GM21515 (cell line): Measurements from ENCODE around the gene RNPS1.

ENCODE experiments used
- ATAC-seq: cut with Tn5 transposase; IDR thresholded peaks from one replicate; pipeline ENCODE4 v1.9.1; 2021; ENCODE audit not compliant: unreplicated experiment

The RNPS1 gene

DNA sequence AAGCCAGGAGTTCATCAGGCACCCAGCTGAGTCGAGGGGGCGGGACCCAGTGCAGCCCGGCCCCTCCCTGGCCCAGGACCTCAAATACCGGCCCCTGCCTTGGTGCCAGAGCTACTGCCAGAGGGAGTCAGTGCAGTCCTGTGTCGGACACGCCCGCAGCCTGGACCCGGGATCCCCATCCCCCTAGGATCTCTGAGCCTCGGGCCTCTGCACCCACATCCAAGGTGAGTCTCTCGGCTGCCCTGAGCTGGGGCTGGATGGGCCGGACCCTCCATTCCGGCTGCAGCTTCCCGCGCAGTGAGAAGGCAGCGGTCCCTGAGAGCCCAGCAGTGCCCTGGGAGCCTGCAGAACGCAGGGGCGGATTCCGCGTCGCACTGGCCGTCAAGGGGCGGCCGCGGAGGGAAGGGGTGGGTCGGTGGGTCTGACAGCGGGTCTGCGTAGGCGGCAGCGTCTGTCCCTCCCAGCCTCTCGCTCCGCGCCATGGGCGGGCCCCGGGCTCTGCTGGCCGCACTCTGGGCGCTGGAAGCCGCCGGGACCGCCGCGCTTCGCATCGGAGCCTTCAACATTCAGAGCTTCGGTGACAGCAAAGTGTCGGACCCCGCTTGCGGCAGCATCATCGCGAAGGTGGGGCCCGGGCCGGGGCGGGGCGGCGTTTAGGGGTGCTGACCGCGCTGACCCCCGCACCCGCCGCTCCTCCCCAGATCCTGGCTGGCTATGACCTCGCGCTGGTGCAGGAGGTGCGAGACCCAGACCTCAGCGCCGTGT, 31.4 kb downstream of the RNPS1 start, which contains the start of gene DNASE1L2:
TSS of gene DNASE1L2 (plus strand) at position 108 of the 765 bp plus-strand sequence. CDS start at position 481, 373 bp downstream.
- ATAC-seq = no peak

- no peak for ATAC-seq
Measured at GRCh38 chr16:2235695-2236336, 32.1 kb downstream of the RNPS1 start.

DNA sequence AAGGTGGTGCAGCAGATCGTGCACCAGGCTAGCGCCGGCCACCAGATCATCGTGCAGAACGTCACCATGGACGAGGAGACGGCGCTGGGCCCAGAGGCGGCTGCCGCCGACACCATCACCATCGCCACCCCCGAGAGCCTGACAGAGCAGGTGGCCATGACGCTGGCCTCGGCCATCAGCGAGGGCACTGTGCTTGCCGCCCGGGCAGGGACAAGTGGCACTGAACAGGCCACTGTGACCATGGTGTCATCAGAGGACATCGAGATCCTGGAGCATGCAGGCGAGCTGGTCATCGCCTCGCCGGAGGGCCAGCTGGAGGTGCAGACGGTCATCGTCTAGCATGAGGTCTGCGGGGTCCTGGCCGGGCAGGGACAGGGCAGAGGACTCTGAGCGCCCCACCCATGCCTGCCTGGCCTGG, 32.7 kb downstream of the RNPS1 start:
- ATAC-seq = no peak

DNA sequence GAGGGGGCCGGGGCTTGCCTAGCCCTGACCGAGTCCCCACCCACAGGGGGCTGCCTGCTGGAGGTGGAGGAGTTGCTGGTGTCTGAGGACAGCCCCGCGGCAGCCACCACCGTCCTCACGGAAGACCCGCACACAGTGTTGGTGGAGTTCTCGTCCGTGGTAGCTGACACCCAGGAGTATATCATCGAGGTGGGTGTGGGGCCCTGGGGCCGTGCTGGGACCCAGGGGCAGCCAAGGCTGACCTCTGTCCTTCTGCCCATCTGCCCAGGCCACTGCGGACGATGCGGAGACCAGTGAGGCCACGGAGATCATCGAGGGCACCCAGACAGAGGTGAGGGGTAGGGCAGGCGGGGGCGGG, 33.1 kb downstream of the RNPS1 start:
- ATAC-seq = no peak

DNA sequence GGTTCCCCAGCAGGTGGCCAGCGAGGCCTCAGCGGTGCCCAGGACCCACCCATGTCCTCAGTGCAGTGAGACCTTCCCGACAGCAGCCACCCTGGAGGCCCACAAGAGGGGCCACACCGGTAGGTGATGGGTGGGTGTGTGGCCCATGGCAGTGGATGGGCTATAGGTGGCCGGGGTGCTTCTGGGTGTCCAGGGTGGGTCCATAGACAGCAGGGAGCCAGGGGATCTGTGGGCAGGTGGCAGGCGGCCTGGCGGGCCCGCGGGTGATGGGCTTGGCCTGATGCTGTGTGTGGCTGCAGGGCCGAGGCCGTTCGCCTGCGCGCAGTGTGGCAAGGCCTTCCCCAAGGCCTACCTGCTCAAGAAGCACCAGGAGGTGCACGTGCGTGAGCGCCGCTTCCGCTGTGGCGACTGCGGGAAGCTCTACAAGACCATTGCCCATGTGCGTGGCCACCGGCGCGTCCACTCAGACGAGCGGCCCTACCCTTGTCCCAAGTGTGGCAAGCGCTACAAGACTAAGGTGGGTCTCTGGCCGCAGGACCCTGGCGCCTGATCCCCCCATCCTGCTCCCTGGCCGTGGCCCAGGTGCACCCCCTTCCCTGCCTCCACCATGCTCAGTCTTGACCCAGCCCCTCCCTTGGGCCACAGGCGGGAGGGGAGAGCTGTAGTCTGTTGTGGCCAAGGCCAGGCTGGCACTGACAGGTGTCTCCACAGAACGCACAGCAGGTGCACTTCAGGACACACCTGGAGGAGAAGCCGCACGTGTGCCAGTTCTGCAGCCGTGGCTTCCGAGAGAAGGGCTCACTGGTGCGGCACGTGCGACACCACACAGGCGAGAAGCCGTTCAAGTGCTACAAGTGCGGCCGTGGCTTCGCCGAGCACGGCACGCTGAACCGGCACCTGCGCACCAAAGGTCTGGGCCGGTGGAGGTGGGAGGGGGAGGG, 33.8 kb downstream of the RNPS1 start:
- no peak for ATAC-seq

- ATAC-seq = no peak
Measured at GRCh38 chr16:2233046-2233775, 34.7 kb downstream of the RNPS1 start.

GRCh38 chr16:2232094-2232990, 35.6 kb downstream of the RNPS1 start:
- ATAC-seq = no peak

- ATAC-seq = no peak
Measured at GRCh38 chr16:2231016-2231931, 36.7 kb downstream of the RNPS1 start.

- ATAC-seq = no peak
Measured at GRCh38 chr16:2230376-2230775, 37.5 kb downstream of the RNPS1 start.

GRCh38 chr16:2229632-2230250, 38.2 kb downstream of the RNPS1 start:
- no peak for ATAC-seq

GRCh38 chr16:2229091-2229490, 38.8 kb downstream of the RNPS1 start:
- ATAC-seq = no peak

DNA sequence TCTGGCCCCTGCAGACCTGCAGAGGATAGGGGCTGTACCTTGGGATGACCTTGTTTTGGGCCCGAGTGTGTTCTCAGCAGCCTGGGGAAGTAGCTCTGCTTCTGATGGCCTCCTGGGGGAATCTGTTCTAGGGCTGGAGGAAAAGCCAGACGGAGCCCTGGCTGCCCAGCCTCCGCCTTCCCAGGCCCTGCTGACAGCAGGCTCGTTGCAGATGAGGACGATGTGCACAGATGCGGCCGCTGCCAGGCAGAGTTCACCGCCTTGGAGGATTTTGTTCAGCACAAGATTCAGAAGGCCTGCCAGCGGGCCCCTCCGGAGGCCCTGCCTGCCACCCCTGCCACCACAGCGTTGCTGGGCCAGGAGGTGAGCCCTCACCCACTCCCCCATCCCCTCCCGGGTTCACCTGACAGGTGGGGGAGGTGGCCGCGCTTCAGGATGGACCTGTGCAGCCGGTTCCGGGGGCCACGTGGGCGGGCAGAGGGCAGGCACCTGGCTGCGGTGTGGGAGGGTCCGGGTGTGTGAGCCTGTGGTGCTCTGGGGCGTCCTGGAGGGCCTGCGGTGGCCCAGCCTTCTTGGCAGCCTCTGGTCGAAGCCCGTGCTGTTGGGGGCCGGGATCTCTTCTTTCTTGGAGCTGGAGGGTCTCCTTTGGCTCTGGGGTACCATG, 39.6 kb downstream of the RNPS1 start:
- no peak for ATAC-seq

GRCh38 chr16:2226918-2227317, 41.0 kb downstream of the RNPS1 start:
- no peak for ATAC-seq

GRCh38 chr16:2226245-2226793, 41.6 kb downstream of the RNPS1 start:
- ATAC-seq = no peak

GRCh38 chr16:2223942-2224486, 43.9 kb downstream of the RNPS1 start:
- ATAC-seq = peak; percentile 6

DNA sequence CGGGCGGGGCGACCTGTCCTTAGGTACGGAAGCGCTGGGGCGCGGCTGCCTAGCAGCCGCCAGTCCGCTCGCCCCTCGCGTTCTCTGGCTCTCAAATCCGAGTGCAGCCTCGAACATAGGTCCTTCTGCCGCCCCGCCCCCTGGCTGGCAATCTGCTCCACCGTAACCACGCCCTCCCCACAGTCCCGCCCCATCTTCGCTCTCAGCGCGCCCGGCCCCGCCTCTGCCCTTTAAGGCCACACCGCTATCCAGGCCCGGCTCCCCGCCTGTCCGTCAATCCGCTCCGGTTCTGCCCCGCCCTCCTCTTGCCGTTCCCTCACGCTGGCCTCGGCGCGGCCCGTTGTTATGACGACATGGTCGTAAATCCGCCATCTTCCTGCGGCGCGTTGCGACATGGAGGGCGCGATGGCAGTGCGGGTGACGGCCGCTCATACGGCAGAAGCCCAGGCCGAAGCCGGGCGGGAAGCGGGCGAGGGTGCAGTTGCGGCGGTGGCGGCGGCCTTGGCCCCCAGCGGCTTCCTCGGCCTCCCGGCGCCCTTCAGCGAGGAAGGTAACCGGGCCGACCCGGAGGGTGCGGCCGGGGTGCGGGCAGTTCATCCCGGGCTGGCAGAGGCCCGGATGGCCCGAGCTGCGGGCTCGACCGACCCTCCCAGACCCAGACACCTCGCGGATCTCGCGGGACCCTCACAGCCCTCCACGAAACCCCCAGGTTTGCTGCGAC, 44.5 kb downstream of the RNPS1 start, which contains the start of gene E4F1:
TSS of gene E4F1 (plus strand) at position 371 of the 721 bp plus-strand sequence. CDS start at position 394, 23 bp downstream.
- peak; percentile 92 for ATAC-seq
